Lung (tissue), 12 donors: ENCODE data around the gene GLYATL3. TPM values are rescaled to one million over a fixed set of nuclear protein-coding genes. Genes with fewer than 3 reads are reported as not detected.

Experiments
- ATAC-seq: fragments of 200-7000 bp; cut with Tn5 transposase; one replicate; pipeline ENCODE4 v1.9.1; 2020; ENCODE audit warnings: moderate number of reproducible peaks; ENCODE audit not compliant: insufficient read depth, low FRiP score
- DNase-seq, 3 donors: peaks; one replicate each; pipeline ENCODE4 v3.0.0-alpha.2; 2013 to 2017
- H3K27ac ChIP-seq, 2 donors: one replicate each; pipeline ENCODE4 v1.5.1; 2013; ENCODE audit warnings: mild to moderate bottlenecking in 2 of 2, moderate library complexity in 2 of 2, control low read depth in 1 of 2, inconsistent platforms in 1 of 2, low read depth in 1 of 2, low read length in 1 of 2
- H3K27me3 ChIP-seq, 3 donors: one replicate each; pipeline ENCODE4 v1.5.1; 2013; ENCODE audit warnings: low read length in 2 of 3; ENCODE audit not compliant: control insufficient read depth in 3 of 3, insufficient read depth in 3 of 3
- H3K36me3 ChIP-seq, 4 donors: one replicate each; pipeline ENCODE4 v1.5.1; 2013; ENCODE audit warnings: low read length in 4 of 4, mild to moderate bottlenecking in 1 of 4, moderate library complexity in 1 of 4; ENCODE audit not compliant: control insufficient read depth in 4 of 4, insufficient read depth in 4 of 4
- H3K4me1 ChIP-seq, 5 donors: one replicate each; pipeline ENCODE4 v1.5.1; 2013; ENCODE audit warnings: low read length in 5 of 5, mild to moderate bottlenecking in 2 of 5, moderate library complexity in 1 of 5; ENCODE audit not compliant: control insufficient read depth in 5 of 5, insufficient read depth in 5 of 5
- H3K4me3 ChIP-seq: one replicate; pipeline ENCODE4 v1.5.1; 2013; ENCODE audit warnings: mild to moderate bottlenecking, control low read depth, moderate library complexity
- H3K9ac ChIP-seq, 2 donors: one replicate each; pipeline ENCODE4 v1.5.1; 2013; ENCODE audit warnings: low read length in 2 of 2, control low read depth in 1 of 2; ENCODE audit not compliant: insufficient read depth in 1 of 2
- H3K9me3 ChIP-seq, 4 donors: one replicate each; pipeline ENCODE4 v1.5.1; 2013; ENCODE audit warnings: low read length in 3 of 4, mild to moderate bottlenecking in 1 of 4, moderate library complexity in 1 of 4; ENCODE audit not compliant: control insufficient read depth in 4 of 4, insufficient read depth in 3 of 4
- CTCF ChIP-seq: IDR thresholded peaks from 2 replicates; pipeline ENCODE4 v1.5.1; 2012; ENCODE audit warnings: mild to moderate bottlenecking; ENCODE audit errors: control extremely low read depth, extremely low read depth
- WGBS, 2 donors: extraction: QIAGEN DNeasy Blood & Tissue Kit; methylation state at CpG; one replicate each; pipeline ENCODE4 v1.1.7; 2013; 5-methylcytosine and 5-hydroxymethylcytosine counted together
- polyA plus RNA-seq, 2 donors: library from polyadenylated mRNA; stranded (reverse); fragments of 200-250 nt; gene quantifications; one replicate each; pipeline ENCODE4 v1.2.1, GENCODE V29; 2013
- total RNA-seq, 2 donors: library from RNA; depleted of rRNA in 1 of 2; stranded (reverse); fragments of >200 nt in 1 of 2; gene quantifications; one replicate each; pipeline ENCODE4 v1.2.1, GENCODE V29; 2014 to 2021
- donor health status: control.
- donor health status: control.
- donor health status: Bipolar disorder and iron deficiency.
- donor health status: healthy.
- donor health status: DM: yes; HTN: yes; CAD: no.

The GLYATL3 gene
- total and polyA plus RNA-seq, 4 donors: not detected

DNA sequence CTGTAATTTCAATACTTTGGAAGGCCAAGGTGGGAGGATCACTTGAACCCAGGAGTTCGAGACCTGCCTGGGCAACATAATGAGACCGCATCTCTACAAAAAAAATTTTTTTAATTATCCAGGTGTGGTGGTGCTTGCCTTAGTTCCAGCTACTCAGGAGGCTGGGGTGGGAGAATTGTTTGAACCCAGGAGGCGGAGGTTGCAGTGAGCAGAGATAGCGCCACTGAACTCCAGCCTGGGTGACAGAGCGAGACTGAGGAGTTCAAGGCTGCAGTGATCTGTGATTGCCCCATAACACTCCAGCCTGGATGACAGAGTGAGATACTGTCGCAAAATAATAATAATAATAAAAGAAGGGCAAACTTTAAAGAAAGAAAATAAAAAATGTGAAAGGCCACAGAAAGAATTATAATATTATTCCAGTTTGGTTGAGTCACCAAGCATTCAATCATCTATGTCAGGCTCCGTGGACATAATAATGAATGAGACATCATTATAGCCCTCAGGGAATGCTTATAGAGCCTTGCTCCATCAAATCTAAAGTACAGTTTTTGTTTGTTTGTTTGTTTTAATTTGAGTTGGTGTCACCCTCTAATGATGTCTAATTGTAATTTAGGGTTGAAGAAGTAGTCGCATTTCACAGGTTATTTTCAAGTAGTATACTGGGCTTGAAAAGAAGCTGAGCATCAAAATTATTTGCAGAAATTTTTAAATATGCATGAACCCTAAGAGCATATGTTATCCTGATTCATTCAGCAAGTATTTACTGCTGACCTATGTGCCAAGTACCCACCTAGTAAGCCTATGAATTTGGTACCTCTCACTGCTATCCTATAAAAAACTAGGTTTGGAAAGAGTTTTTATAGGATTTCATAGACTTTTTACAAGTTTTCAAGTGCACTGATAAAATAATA is 15.1 kb downstream of the GLYATL3 start:
- no peak for ATAC-seq
- H3K4me3 ChIP-seq: no peak overlapping the region
- H3K9ac ChIP-seq: no peak overlapping the region
- WGBS, 2 donors: 75 to 77% methylated on average over 8 of the region's 8 CpGs
- no peaks in the 10 kb centered on the region for H3K27me3 ChIP-seq
- H3K36me3 ChIP-seq: no peaks in the 10 kb centered on the region
- no peak overlapping the region for H3K27ac ChIP-seq
- H3K9me3 ChIP-seq: no peaks in the 10 kb centered on the region
- H3K4me1 ChIP-seq: no peaks in the 10 kb centered on the region
- DNase-seq: no peak
- no peak for TF ChIP-seq CTCF

GRCh38 chr6:49515485-49516146 is 15.9 kb downstream of the GLYATL3 start:
- Histone ChIP-seq H3K27ac (no peak overlapping the region), H3K4me3 (no peak overlapping the region), H3K27me3 (no peaks in the 10 kb centered on the region), H3K9ac (no peak overlapping the region), H3K4me1 (no peaks in the 10 kb centered on the region), H3K36me3 (no peaks in the 10 kb centered on the region), H3K9me3 (no peaks in the 10 kb centered on the region)
- no peak for DNase-seq
- no peak for TF ChIP-seq CTCF
- WGBS, 2 donors: 70 to 77% methylated on average over 10 of the region's 10 CpGs
- no peak for ATAC-seq

DNA sequence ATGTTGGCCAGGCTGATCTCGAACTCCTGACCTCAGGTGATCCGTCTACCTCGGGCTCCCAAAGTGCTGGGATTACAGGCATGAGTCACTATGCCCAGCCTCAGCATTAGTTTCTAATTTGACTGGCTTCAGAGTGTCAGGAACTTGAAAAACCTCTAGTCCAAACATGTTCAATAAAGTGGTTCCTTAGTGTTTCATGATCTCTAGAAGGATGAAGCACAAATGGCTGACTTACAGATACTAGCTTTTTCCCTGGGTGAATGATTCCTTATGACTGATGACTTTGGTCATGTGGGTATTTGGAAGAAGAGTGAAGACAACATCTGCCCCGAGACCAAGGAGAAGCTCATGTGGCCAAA is 16.4 kb downstream of the GLYATL3 start:
- ATAC-seq: no peak
- WGBS, 2 donors: 84 to 91% methylated on average over 4 of the region's 4 CpGs

More for the DNA sequence above, 16.4 kb downstream of the GLYATL3 start:
- Histone ChIP-seq H3K9me3 (no peaks in the 10 kb centered on the region), H3K27me3 (no peaks in the 10 kb centered on the region), H3K4me3 (no peak overlapping the region), H3K4me1 (no peaks in the 10 kb centered on the region), H3K27ac (no peak overlapping the region), H3K9ac (no peak overlapping the region), H3K36me3 (no peaks in the 10 kb centered on the region)
- TF ChIP-seq CTCF: no peak
- no peak for DNase-seq
